Cerebellar nuclear complex (tissue), 1 donor: ENCODE results near the gene STAT5B.
"Not testable (repeated sequence)": the region's sequence is repeated elsewhere in the genome, so short reads cannot be mapped to it uniquely, and the experiment has no call there.

Experiments used
- DNase-seq, 2 experiments: peaks; one replicate each; lab custom pipeline; 2025; lab: John Stamatoyannopoulos, UW

Gene STAT5B

DNA sequence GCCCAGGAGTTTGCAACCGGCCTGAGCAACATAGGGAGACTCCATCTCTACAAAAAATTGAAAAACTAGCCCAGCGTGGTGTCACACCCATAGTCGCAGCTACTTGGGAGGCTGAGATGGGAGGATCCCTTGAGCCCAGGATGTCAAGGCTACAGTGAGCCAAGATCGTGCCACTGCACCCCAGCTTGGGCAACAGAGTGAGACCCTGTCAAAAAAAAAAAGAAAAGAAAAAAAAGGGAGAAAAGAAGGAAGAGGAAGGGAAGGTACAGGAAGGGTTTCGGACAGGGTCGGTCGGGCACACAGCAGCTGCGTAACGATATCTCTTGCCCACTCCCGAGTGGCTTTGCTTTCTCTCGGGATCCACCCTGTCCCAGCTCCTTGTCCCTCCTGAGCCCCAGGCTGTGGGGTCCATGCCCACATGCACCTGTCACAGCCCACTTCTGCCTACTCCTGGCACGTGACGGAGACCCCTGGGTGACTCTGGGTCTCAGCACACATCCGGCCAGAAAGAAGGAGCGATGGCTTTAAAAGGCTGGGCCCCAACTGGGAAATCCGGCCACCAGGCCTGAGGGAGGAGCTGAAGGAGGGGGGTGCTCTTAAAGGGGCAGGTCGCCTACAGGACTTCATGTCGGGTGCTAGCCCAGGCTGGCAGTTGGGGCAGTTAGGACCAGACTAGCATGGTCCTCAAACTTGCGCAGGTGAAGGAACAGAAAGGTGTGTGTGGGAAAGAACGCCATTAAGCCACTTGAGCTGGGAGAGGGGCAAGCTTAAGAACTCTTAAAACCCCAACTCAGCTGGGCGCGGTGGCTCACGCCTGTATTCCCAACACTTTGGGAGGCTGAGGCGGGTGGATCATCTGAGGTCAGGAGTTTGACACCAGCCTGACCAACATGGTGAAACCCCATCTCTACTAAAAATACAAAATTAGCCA is 82.0 kb downstream of the STAT5B start, which contains the start of gene GHDC:
Gene GHDC, minus strand, starts transcription at position 526 of the 931 bp plus-strand sequence. CDS start 913 bp downstream, outside the sequence.
- DNase-seq = peak; percentile 55 to 71

DNA sequence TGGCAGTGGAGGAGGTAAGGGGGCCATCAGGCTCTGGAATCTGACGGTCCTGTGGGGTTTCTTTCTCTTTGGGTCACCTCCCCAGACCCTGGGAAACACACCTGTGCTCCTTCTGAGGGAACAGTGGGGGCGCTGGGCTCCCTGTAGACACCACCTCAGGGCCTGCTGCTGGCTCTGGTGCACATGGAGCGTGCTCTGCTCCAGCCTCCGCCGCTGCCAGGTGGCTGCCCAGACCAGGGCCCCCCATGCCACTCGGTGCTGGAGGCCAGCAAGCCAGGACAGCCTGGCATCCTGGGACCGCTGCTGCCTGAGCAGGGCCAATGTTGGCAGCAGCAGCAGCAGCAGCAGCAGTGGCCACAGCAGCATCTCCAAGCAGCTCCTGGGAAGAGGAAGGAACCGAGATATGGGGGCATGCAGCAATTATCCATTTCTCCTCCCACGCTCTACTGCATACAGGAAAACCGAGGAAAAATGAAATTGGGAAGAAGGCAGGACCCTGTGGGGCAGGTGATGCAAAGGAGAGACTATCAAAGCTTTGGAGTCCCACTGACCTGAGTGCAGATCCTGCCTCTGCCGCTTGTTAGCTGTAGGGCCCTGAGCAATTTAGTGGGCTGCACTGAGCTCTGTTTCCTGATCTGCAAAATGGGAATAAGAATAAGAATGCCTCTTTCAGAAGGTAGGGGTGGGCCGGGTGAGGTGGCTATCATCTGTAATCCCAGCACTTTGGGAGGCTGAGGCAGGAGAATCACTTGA is 82.8 kb downstream of the STAT5B start:
- no peak for DNase-seq

DNA sequence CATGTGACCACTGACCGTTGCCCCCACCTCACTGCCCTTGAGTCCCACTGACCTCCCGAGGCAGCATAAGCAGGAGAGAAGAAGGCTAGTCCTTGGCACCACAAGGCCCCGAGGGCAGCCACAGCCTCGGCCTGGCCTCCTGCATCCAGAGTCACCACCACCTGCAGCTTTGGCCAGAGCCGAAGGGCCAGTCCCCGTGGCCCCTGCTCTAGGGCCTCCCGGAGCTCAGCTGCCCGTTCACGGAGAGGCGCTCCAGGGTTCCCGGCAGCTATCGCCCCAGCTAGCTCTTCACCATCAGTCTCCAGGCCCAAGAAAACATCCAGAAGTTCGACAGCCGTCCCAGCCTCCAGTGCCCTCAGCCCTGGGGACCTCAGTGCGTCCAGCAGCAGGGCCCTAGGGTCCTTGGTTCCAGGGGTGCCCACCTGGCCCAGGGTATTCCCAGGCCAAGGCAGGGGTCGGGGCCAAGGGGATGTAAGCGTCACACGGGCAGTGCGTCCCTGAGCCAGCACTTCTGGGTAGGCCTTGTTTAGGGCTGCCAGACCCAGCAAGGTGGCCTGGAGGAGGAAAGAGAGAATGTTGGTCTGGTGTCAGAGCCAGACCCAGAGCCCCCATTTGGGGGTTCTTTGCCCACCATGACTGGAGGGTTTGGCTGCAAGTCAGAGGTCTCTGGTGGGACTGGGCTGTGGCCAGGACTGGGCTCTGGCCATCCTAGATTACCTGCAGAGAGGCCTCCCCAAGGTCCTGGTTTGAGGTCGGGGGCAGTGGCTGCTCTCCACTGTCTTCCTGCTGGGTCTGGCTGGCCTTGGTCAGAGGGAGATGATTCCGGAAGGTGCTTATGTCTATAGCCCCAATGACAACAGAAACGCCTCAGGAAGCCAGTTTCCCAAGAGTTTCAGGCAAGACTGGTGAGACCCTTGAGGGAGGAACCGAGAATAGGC is 83.7 kb downstream of the STAT5B start:
- DNase-seq = no peak

DNA sequence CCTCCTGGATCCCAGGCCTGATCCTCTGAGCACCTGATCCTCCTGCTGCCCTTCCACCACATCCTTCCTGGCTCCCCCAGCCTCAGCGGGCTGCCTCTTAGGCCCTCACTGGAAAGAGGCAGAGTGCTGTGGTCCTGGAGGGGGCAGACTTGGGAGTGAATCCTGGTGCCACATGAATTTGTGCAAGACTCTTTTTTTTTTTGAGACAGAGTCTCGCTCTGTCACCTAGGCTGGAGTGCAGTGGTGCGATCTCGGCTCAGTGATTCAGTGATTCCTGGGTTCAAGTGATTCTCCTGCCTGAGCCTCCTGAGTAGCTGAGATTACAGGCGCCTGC is 84.9 kb downstream of the STAT5B start:
- DNase-seq = no peak

DNA sequence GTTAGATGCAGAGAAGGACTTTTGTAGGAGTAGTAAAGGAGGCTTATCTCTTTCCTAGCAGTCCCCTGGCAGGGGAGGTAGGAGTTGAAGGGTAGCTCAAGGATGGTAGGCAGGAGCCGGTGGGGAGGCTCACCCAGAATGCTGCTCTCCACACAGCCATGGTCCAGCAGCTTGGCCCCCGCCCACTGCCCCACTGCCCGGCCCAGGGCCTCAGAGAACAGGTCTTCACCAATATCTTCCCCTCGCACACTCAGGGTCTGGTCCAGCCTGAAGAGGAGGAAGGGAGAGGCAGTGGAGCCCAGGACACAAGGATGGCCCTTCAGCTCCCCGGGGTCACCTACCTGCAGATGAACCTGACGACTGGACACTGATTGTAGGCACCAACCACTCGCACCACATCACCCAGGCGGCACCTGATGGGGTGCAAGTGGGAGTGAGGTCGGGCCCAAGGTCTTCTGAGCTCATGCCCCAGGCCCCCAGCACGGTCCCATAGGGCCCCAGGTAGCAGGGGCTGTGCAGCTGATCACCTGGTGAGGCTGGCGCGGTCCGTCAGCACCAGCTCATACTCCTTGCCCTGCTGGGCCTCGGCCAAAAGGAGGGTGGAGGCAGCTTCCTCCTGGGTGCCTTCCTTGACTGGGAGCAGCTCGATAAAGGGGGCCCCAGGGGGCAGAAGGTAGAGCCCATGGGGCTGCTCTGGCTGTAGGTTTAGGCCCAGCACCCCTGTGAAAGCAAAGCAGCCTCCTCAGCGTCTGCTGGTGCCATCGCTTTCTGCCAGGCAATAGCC is 85.5 kb downstream of the STAT5B start:
- no peak for DNase-seq

DNA sequence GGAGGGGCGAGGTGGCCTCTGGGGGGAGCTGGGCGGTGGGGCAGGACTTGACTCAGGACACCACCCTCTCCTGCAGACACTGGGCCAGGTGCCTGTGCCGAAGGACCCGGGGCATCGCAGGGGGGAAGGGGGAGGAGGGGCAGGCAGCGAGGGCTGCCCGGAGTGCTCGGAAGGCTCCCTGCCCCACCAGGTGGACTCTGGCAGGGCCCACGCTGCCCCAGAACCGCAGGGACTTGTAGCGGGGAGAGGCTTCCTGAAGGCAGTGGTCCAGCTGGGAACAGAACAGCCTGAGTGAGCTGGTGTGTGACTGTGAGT is 86.6 kb downstream of the STAT5B start:
- DNase-seq = no peak

DNA sequence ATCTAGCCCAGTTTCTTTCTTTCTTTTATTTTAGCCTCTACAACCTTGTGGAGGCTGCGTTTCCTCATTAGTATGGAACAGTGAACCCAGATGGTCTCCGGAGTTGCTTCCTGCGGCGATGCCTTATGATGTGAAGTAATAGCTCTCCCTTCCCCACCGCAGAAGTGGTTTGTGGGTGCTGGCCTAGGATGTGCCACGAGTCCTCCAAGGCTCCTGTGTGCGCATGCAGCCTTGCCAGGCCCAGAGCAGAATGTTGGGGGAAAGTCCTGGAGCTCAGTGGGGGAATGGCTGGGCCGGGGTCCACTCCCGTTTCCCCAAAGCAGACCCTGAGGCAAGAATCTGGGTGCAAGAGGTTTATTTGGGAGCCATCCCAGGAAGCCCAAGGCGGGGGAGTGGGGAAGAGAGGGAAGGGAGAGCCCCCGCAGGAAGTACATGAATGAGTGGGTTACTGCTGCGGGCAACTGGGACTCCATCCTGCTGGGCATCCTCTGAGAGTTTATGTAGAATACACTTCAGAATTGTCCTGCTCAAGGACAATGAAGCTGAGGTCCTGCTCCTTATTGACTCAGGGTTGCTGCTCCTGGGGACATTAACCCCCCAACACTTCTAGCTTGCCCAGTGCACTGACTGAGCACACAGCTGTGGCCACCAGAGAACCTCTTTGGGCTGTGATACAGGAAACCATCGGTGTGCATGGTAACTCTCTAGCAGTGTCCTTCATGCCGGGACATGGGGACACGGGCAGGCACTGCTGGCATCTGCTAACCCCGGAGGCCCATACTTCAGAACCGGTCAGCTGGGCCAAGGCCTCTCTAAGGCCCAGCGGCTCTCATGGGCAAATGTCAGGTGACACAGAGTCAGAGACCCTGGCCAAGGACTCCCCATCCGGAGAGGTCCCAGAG is 87.2 kb downstream of the STAT5B start:
- peak in 1 of 2 experiments; percentile 11 for DNase-seq

DNA sequence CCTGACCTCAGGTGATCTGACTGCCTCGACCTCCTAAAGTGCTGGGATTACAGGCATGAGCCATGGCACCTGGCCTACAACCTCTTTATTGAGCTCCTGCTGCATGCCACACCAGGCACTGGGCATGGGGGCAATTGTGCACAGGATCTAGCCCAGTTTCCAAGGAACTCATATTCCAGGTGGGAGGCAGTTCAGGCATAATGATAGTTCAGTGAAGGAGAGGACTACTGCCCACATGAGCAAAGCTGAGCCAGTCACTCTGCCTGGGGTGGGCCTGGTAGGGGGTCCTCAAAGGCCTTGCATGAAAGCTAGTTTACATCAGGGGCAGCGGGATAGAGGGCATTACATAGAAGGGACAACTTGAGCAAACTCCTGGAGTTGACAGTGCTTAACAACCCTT is 88.4 kb downstream of the STAT5B start:
- DNase-seq = no peak

DNA sequence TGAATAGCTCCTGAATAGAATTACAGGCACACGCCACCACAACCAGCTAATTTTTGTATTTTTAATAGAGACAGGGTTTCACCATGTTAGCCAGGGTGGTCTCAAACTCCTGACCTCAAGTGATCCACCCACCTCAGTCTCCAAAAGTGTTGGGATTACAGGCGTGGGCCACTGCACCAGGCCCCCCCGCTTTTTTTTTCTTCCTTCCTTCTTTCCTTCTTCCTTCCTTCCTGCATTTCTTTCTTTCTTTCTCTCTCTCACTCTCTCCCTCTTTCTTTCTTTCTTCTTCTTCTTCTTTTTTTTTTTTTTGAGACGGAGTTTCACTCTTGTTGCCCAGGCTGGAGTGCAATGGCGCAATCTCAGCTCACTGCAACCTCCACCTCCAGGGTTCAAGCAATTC is 90.0 kb downstream of the STAT5B start:
- not testable (repeated sequence) for DNase-seq

DNA sequence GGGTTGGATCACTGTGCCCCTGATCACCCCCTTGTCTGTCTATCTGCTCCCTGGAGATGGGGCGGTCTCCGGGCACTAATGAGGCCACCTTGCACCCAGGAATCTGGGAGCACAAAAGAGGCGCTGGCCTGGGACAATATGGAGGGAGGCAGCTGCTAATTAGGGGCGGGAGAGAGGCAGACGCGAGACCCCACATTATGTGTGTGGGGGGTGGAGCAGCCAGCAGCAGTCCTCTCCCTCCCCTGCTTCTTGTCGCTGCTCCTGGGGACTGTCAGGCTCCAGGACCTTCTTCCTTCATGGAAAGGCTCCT is 90.6 kb downstream of the STAT5B start:
- no peak for DNase-seq

DNA sequence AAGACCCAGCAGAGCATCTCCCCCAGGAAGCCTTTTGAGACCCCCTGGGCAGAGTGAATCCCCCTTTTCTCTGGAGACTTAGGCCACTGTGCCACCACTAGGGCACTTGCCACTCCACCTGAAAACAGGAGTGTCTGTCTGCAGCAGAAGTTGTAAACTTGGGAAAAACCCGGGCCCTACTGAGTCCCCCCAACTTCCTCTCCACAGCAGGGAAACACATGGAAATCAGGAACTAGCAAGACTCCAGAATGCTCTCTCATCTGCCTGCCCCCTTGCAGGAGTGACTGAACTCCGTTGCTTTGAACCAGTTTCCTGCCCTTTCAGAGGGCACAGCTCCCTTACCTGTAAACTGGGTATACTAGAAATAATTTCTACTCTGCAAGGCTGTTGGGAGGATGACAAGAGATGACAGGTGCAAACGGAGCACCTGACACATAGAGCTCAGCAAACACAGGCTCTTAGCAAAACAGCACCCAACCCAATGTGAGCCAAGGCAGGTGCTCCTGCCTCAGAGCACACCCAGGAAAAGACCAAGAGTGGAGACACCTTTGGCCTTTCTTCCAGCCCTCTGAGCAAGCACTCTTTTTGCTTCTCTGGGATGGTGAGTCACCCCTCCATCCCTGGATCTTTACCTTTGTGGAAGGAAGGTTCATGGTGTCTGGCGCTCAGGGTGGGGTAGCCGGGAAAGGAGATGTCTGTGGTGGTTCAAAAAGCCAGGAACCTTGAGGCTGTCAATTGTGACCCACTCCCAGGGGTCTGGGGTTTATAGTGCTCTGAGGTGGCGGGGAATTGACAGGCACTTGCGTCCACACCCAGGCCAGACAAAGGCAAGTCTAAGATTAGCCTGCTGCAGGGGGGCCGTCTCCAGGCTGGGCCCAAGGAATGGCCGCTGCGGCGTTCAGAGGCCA is 91.2 kb downstream of the STAT5B start, which contains the start of gene HCRT:
Gene HCRT, minus strand, starts transcription at position 740 of the 908 bp plus-strand sequence. Its CDS starts 87 bp downstream, at position 653.
- DNase-seq = no peak

DNA sequence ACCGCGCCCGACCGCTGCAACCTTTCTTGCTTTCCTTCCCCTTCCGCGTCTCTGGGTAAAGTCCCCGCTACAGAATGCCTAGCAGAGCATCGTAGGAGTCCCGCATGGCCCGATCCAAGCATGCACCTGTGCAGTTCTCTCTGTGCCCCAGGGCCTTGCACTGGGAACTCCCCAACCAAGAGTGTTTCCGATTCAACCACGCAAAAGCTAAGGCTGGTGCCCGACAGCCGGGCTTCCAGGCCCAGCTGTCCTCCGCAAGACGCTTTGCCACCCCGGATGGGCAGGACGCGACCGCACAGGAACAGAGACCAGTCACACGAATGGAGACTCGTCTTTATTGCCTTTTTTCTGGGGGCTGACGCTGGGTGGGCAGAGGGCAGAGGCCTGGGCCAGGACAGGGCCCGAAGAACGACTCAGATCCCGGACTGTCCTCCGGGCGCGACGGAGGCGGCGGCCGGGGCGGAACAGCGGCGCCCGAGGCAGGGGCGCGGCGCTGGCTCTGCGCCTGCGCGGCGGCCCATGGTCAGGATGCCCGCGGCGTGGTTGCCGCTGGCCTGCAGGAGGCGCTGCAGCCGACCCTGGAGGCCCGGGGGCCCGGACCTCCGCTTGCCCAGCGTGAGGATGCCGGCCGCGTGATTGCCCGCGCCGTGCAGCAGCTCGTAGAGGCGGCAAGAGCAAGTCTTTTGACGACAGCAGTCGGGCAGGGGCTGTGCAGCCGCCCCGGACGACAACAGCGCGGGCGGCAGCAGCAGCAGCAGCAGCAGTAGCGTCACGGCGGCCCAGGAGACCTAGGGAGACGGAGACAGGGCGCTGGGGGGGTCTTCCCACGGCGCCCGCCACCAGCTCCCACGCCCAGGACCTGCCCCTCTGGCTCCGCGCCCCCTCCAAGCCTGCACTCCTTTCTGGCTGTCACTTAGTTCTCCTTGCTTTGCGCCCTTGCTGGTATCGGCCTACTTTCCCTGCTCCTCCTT is 92.2 kb downstream of the STAT5B start:
- peak in 1 of 2 experiments; percentile 44 for DNase-seq

DNA sequence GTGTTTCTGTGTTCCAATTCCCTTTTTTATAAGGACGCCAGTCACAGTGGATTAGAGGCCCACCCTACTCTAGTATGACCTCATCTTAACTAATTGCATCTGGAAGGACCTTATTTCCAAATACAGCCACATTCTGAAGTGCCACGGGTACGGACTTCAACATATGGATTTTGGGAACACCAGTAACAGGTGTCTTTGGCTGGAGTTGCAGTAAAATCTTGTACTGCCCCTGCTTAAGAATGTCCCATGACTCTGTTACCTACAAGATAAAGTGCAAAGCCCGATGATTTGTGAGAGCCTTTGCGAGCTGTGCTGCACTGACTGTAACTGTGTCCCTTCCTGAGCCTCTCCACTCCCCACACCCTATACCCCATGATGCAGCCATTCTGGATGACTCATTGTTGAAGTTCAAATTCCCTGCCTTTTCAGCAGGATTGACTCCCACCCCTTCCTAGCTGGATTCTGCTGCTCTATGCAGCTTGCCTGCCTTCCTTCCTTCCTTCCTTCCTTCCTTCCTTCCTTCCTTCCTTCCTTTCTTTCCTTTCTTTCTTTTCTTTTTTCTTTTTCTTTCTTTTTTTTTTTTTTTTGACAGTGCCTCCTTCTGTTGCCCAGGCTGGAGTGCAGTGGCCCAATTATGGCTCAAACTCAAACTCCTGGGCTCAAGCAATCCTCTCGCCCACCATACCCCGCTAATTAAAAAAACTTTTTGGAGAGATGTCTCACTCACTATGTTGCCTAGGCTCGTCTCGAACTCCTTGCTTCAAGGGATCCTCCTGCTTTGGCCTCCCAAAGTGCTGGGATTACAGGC is 93.1 kb downstream of the STAT5B start:
- no peak for DNase-seq

DNA sequence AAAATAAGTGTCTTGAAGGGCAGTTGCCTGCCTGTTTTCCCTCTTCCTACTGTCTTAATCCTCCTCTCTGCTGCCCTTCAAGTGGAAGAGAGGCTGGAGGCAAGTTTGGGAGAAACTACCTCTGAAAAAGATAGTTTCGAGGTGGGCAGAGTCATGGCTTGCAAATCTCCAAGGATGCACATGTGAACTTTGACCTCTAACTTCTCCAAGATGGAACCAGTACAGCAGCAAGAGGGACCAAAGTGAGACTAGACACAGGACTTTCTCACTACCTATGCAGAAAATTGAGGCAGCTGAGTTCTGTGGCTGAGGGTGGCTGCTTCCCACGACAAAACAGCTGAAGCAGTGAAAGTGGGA is 94.4 kb downstream of the STAT5B start:
- no peak for DNase-seq

DNA sequence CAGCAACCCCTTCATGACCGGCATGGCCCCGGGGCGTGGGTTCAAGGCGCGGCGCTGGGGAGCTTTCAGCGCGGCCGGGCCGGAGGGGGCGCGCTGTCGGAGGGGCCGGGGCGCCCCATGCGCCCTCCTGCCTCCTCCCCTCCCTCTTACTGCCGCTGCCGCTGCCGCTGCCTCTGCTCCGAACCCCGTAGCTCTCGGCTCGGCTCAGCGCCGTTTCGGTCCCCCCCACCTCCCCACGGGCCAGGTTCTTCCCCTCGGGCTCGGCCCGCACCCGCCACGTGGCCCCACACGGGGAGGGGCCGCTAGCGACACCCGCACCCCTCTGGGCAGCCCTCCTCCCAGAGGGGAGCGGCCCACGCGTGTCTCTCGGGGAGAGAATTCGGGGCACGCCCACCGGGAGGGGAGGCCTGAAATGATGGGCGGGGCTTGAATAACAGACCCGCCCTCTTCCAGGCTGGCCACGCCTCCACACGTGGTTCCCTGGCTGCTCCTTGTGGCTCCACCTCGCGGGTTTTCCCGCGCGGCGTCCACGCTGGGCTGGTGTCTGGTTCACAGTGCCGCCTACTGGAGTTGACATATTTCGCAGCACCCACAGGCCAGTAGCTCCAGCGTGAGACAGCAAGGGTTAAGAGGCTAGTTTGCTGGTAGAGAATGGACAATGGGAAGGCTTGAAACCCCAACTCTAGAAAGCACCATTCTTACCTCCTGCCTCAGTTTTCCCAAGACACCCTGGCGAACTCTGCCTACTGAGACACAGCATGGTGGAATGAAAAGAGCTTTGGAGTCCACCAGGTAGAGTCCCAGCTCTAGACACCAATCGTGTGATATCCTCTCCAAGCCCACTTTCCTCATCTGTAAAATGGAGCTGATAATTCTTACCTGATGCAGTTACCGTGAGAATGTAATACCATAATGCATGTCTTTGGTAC is 95.0 kb downstream of the STAT5B start, which contains the start of gene KCNH4:
Gene KCNH4, minus strand, starts transcription at position 221 of the 929 bp plus-strand sequence. Its CDS starts 197 bp downstream, at position 24.
- DNase-seq = no peak

DNA sequence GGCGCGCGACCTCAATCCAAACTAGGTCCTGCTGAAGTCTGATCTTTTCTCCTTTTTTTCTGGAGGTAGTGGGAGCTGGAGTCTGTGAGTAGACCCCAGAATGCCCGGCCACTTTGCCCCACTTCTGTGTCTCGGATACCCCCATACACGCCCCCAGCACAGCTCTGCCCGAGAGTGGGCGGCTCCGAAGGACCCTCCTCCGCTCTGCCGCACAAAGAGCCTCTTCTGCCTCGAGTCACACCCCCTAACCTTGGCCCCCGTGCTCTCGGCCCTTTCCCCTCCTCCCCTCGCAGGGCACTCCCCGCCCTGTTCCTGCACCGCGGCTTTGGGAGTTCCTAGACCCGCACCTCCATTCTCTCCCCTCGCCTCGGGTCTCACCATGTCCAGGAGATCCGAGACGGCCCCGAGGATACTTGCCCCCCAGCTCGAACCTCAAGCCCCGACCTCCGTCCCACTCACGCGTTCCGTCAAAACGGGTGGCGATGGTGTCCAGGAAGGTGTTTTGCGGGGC is 95.7 kb downstream of the STAT5B start:
- no peak for DNase-seq
